ENCODE results near the gene FRAS1.

FRAS1 gene

GRCh38 chr4:78331965-78332364 is 274.8 kb downstream of the FRAS1 start:
- Mint-ChIP-seq H3K27me3 (peaks cover 4% of the 10 kb centered on the region), H3K27ac (no peak overlapping the region), H3K4me3 (no peak overlapping the region), H3K9me3 (no peaks in the 10 kb centered on the region), H3K4me1 (ENCODE audit: low read depth) (no peaks in the 10 kb centered on the region), H3K36me3 (ENCODE audit: low read depth) (no peaks in the 10 kb centered on the region)

- Mint-ChIP-seq H3K4me1 (ENCODE audit: low read depth) (no peaks in the 10 kb centered on the region), H3K27ac (no peak overlapping the region), H3K9me3 (no peaks in the 10 kb centered on the region), H3K27me3 (peaks cover 8% of the 10 kb centered on the region), H3K4me3 (no peak overlapping the region), H3K36me3 (ENCODE audit: low read depth) (no peaks in the 10 kb centered on the region)
Measured at GRCh38 chr4:78332976-78333375, 275.9 kb downstream of the FRAS1 start.

- H3K9me3 Mint-ChIP-seq = no peaks in the 10 kb centered on the region
- H3K36me3 Mint-ChIP-seq (ENCODE audit: low read depth) = no peaks in the 10 kb centered on the region
- H3K27ac Mint-ChIP-seq = no peak overlapping the region
- no peak overlapping the region for H3K4me3 Mint-ChIP-seq
- peaks cover 17% of the 10 kb centered on the region for H3K27me3 Mint-ChIP-seq
- H3K4me1 Mint-ChIP-seq (ENCODE audit: low read depth) = no peaks in the 10 kb centered on the region
Measured at GRCh38 chr4:78336093-78336943, 279.2 kb downstream of the FRAS1 start.

GRCh38 chr4:78337244-78338020 is 280.3 kb downstream of the FRAS1 start:
- peaks cover 17% of the 10 kb centered on the region for H3K27me3 Mint-ChIP-seq
- H3K27ac Mint-ChIP-seq = no peak overlapping the region
- H3K9me3 Mint-ChIP-seq = no peaks in the 10 kb centered on the region
- no peaks in the 10 kb centered on the region for H3K36me3 Mint-ChIP-seq (ENCODE audit: low read depth)
- no peaks in the 10 kb centered on the region for H3K4me1 Mint-ChIP-seq (ENCODE audit: low read depth)
- H3K4me3 Mint-ChIP-seq = no peak overlapping the region

GRCh38 chr4:78342125-78342524 is 285.0 kb downstream of the FRAS1 start:
- no peaks in the 10 kb centered on the region for H3K36me3 Mint-ChIP-seq (ENCODE audit: low read depth)
- H3K27ac Mint-ChIP-seq = no peak overlapping the region
- H3K4me3 Mint-ChIP-seq = no peak overlapping the region
- no peaks in the 10 kb centered on the region for H3K4me1 Mint-ChIP-seq (ENCODE audit: low read depth)
- peaks cover 16% of the 10 kb centered on the region for H3K27me3 Mint-ChIP-seq
- no peaks in the 10 kb centered on the region for H3K9me3 Mint-ChIP-seq

- no peak overlapping the region for H3K4me3 Mint-ChIP-seq
- no peaks in the 10 kb centered on the region for H3K36me3 Mint-ChIP-seq (ENCODE audit: low read depth)
- no peak overlapping the region for H3K27ac Mint-ChIP-seq
- no peaks in the 10 kb centered on the region for H3K4me1 Mint-ChIP-seq (ENCODE audit: low read depth)
- H3K9me3 Mint-ChIP-seq = no peaks in the 10 kb centered on the region
- H3K27me3 Mint-ChIP-seq = peaks cover 7% of the 10 kb centered on the region
Measured at GRCh38 chr4:78343682-78344081, 286.6 kb downstream of the FRAS1 start.

- H3K9me3 Mint-ChIP-seq = no peaks in the 10 kb centered on the region
- H3K27me3 Mint-ChIP-seq = peaks cover 7% of the 10 kb centered on the region
- H3K36me3 Mint-ChIP-seq (ENCODE audit: low read depth) = no peaks in the 10 kb centered on the region
- no peak overlapping the region for H3K4me3 Mint-ChIP-seq
- no peak overlapping the region for H3K27ac Mint-ChIP-seq
- H3K4me1 Mint-ChIP-seq (ENCODE audit: low read depth) = no peaks in the 10 kb centered on the region
Measured at GRCh38 chr4:78345237-78345636, 288.1 kb downstream of the FRAS1 start.

GRCh38 chr4:78346222-78346621 is 289.1 kb downstream of the FRAS1 start:
- Mint-ChIP-seq H3K27me3 (peaks cover 3% of the 10 kb centered on the region), H3K4me3 (no peak overlapping the region), H3K36me3 (ENCODE audit: low read depth) (no peaks in the 10 kb centered on the region), H3K27ac (no peak overlapping the region), H3K9me3 (no peaks in the 10 kb centered on the region), H3K4me1 (ENCODE audit: low read depth) (no peaks in the 10 kb centered on the region)

- no peak overlapping the region for H3K27ac Mint-ChIP-seq
- H3K27me3 Mint-ChIP-seq = peaks cover 3% of the 10 kb centered on the region
- no peaks in the 10 kb centered on the region for H3K4me1 Mint-ChIP-seq (ENCODE audit: low read depth)
- H3K9me3 Mint-ChIP-seq = no peaks in the 10 kb centered on the region
- H3K36me3 Mint-ChIP-seq (ENCODE audit: low read depth) = no peaks in the 10 kb centered on the region
- H3K4me3 Mint-ChIP-seq = no peak overlapping the region
Measured at GRCh38 chr4:78347527-78347926, 290.4 kb downstream of the FRAS1 start.

- Mint-ChIP-seq H3K9me3 (no peaks in the 10 kb centered on the region), H3K4me1 (ENCODE audit: low read depth) (no peaks in the 10 kb centered on the region), H3K4me3 (no peak overlapping the region), H3K27me3 (peaks cover 7% of the 10 kb centered on the region), H3K27ac (no peak overlapping the region), H3K36me3 (ENCODE audit: low read depth) (no peaks in the 10 kb centered on the region)
Measured at GRCh38 chr4:78353921-78354320, 296.8 kb downstream of the FRAS1 start.

GRCh38 chr4:78354782-78355181 is 297.7 kb downstream of the FRAS1 start:
- peaks cover 13% of the 10 kb centered on the region for H3K27me3 Mint-ChIP-seq
- no peaks in the 10 kb centered on the region for H3K36me3 Mint-ChIP-seq (ENCODE audit: low read depth)
- no peaks in the 10 kb centered on the region for H3K9me3 Mint-ChIP-seq
- H3K4me1 Mint-ChIP-seq (ENCODE audit: low read depth) = no peaks in the 10 kb centered on the region
- no peak overlapping the region for H3K27ac Mint-ChIP-seq
- H3K4me3 Mint-ChIP-seq = no peak overlapping the region

- no peak overlapping the region for H3K4me3 Mint-ChIP-seq
- H3K36me3 Mint-ChIP-seq (ENCODE audit: low read depth) = no peaks in the 10 kb centered on the region
- peaks cover 19% of the 10 kb centered on the region for H3K27me3 Mint-ChIP-seq
- H3K4me1 Mint-ChIP-seq (ENCODE audit: low read depth) = no peaks in the 10 kb centered on the region
- no peak overlapping the region for H3K27ac Mint-ChIP-seq
- H3K9me3 Mint-ChIP-seq = no peaks in the 10 kb centered on the region
Measured at GRCh38 chr4:78355306-78355705, 298.2 kb downstream of the FRAS1 start.

- Mint-ChIP-seq H3K4me1 (ENCODE audit: low read depth) (no peaks in the 10 kb centered on the region), H3K27me3 (peaks cover 19% of the 10 kb centered on the region), H3K27ac (no peak overlapping the region), H3K36me3 (ENCODE audit: low read depth) (no peaks in the 10 kb centered on the region), H3K4me3 (no peak overlapping the region), H3K9me3 (no peaks in the 10 kb centered on the region)
Measured at GRCh38 chr4:78356251-78356786, 299.2 kb downstream of the FRAS1 start.

- Mint-ChIP-seq H3K4me3 (no peak overlapping the region), H3K9me3 (no peaks in the 10 kb centered on the region), H3K27me3 (peaks cover 25% of the 10 kb centered on the region), H3K4me1 (ENCODE audit: low read depth) (no peaks in the 10 kb centered on the region), H3K36me3 (ENCODE audit: low read depth) (no peaks in the 10 kb centered on the region), H3K27ac (no peak overlapping the region)
Measured at GRCh38 chr4:78357122-78357521, 300.0 kb downstream of the FRAS1 start.

GRCh38 chr4:78360466-78360865 is 303.3 kb downstream of the FRAS1 start:
- H3K36me3 Mint-ChIP-seq (ENCODE audit: low read depth) = no peaks in the 10 kb centered on the region
- H3K4me3 Mint-ChIP-seq = no peak overlapping the region
- H3K27ac Mint-ChIP-seq = no peak overlapping the region
- H3K4me1 Mint-ChIP-seq (ENCODE audit: low read depth) = no peaks in the 10 kb centered on the region
- H3K27me3 Mint-ChIP-seq = peaks cover 28% of the 10 kb centered on the region
- H3K9me3 Mint-ChIP-seq = no peaks in the 10 kb centered on the region
